IPS DF 19.7 (cell line): ENCODE data around the gene RASD2.

Experiments
- DNase-seq: peaks from one replicate; pipeline ENCODE4 v3.0.0-alpha.2; 2013; ENCODE audit warnings: low read depth, low spot score

The RASD2 gene

DNA sequence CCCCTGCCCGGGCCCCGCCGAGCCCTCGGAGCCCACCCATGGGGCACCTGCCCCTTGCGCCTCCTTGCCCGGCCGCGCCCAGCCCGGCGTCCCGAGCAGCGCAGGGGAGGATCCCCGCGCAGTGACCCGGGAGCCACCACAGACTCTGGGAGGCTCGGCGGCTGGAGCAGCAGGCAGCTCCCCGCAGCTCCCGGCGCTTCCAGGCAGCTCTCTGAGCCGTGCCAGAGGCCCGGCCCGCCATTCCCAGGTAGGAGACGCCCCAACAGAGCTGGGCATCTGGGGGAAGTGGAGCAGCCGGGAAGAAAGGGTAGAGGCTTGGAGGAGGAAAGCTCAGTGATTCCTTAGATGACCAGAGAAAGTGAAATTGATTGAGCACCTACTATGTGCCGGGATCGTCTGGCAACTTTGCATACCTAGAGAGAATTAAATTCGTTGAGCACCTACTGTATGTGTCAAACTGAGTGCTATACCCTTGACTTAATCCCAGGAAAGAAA is 670 bp downstream of the RASD2 start:
- DNase-seq, result no peak

DNA sequence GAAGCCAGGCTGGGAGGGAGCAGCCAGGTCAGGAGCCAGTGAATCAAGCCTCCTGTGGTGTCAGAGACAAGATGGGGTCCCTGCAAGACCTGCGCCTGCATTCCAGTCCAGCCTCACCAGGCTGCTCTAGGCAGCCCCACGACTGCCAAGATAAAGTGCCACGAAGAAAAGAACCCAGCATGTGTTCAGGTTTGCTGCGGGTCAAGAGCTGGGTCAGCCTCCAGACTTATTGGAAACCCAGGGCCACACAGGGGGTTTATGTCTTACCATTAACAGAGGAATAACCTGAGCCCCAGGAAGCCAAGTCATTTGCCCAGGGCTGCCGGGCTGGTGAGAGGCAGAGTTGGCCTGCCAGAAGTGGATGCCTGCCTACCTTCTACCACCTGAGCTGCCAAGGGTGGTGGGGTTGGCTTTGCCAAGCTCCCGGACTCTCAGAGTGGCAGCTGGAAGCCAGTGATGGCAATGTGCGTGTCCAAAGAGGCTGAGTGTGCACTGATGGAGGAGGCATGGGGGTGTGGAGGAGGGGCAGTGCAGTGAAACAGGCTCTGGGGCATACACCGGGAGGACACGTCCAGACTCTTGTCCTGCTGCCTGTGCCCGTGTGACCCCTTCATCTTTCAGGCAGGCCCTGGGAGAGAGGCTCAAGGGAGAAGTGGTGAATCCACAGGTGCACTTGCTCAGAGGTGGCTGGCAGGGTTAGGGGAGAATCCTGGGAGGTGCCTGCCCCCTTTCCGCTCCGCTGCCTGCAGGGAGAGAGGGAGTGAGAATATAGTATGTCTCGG is 1.7 kb downstream of the RASD2 start:
- no peak for DNase-seq

DNA sequence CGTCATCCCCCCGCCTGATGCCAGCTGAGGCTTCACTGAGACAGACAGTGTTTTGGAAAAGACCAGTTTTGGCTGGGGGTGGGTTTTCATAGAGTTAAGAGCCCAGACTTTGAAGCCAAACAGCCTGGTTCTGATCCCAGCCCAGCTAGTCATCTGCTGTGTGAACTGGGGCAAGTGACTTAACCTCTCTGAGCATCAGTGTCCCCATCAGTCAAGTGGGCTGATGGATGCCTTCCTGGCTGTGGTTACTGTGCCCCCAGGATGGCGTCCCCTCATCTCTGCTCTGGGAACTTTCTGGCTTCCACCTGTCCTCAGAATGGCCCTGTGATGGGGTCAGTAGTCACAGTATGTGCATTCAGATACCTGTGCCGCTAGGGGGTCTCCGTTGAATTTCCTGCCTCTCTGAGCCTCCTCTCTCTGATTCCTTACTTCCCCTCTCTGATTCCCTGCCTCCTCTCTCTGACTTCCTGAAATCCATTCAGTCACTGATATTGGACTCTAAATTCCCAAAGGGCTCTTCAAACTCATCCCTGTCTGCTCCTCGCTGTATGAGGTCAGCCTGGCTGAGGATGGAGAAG is 2.4 kb downstream of the RASD2 start:
- no peak for DNase-seq

DNA sequence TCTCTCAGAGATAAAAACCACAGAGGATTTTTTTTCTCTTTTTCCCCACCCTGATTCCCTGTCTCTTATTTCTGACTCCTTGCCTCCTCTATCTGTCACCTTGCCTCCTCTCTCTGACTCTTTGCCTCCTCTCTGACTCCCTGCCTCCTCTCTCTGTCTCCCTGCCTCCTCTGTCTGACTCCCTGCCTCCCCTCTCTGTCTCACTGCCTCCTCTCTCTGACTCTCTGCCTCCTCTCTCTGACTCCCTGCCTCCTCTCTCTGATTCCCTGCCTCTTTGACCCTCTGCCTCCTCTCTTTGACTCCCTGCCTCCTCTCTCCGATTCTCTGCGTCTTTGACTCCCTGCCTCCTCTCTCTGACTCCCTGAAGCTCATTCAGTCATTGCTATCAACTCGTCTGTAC is 3.1 kb downstream of the RASD2 start:
- DNase-seq, result no peak

DNA sequence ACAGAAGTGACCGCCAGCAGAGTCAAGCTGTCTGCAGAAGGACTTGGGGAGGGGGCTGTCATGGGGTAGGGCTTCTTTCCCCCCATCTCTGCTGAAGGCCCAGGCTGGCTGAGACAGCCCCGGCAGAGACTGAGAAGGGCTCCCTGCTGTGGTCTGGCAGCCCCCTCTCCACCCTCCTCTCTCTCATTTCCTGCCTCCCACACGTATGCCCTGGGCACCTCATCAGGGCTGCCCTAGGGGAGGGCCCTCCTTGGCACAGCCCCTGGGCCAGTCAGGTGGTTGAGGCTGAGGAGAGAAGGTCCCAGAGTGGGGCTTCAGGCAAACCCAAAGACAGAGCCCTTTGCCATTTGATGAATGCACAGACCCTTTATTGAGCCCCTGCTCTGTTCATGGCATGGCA is 3.6 kb downstream of the RASD2 start:
- no peak for DNase-seq

DNA sequence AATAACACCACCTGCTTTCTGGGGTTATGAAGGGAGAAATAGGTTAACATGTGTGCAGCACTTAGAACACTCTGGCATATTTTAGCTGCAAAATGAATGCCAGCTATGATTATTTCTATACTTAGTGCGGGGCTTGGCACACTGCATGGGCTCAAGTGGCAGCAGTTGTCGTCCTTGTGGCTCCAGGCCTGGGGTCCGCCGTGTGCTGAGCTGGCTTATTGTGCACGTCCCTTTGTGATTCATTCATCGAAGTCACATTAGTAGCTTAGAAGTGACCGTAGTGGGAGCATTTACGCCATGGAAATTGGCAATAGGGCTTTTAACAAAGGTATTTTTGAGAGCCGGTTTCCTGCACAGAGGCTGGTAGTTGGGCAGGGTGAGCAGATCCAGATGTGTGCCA is 4.2 kb downstream of the RASD2 start:
- DNase-seq, result no peak

DNA sequence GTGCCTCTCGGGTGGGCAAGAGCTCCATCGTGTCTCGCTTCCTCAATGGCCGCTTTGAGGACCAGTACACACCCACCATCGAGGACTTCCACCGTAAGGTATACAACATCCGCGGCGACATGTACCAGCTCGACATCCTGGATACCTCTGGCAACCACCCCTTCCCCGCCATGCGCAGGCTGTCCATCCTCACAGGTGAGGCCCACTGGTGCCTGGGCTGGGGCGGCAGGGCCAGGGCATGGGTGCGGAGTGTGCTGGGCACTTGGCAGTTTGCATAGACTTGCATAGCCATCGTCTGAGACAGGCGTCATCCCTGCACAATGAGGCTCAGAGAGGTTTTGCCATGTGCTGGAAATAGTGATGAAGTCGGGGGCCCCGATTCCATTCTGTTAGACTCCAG is 6.3 kb downstream of the RASD2 start:
- no peak for DNase-seq

DNA sequence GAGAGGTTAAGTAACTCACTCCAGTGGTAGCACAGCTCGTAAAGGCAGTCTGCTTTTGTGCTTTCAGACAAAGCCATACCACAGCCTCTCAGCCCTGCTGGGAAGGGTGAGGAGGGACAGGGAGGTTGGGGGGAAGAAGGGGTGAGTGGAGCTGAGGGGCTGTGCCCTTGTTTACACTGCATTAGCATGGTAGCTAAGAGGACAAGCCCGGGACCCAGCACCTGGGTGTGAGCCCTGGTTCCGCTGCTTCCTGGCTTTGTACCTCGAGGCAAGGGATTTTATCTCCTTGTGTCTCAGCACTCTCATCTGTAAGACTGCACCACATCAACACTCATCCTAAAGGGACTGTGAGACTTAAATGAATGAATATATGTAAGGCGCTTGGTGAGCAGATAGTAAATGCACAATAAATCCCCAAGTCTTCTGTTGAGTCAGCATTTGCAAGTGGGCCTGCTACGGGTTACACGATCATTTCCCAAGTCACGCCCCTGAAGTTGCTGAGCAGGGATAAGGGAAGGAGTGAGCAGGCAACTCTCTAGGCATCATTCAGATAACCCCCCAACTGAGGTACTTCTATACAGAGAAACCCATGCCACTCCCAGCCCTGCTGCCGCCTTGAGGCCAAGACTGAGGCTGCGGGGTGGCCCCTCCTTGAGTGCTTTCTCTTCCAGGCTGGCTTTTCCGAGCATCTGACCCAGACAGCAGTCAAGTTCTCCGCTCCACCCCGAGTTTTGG is 7.5 kb downstream of the RASD2 start:
- no peak for DNase-seq

DNA sequence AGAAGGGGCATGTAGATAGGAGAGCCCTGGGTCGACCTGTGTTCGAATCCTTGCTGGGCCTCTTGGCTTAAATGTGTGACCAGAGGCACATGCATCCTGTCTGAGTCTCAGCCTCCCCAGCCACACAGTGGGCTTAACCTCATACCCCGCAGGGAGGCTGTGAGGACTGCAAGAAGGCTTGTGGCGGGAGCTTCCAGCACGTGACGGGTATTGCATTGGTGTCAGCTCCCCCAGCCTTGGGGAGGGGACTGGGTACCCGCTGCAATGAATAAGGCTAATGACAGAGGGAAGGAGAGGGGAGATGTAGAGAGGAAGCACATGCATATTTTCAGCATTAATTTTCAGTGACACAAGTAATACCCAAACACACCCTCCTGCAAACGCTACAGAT is 8.1 kb downstream of the RASD2 start:
- no peak for DNase-seq

DNA sequence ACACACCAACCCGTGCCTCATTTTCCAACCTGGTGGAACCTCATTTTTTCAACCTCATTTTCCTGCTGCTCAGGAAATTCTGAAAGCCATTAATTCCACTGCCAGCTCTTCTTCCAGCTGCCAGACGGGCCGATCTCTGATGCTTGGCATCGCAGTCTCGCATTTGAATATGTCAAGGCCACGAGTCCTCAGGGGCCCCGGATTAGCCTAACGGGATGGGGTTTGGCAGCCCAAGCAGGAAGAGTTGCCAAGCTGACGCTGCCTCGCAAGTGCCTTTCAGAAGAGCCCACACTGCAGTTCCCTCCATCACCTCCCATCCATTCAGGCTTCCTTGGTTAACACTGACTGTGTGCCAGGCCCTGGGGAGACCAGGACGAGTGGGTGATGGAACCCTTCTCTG is 8.7 kb downstream of the RASD2 start:
- no peak for DNase-seq

DNA sequence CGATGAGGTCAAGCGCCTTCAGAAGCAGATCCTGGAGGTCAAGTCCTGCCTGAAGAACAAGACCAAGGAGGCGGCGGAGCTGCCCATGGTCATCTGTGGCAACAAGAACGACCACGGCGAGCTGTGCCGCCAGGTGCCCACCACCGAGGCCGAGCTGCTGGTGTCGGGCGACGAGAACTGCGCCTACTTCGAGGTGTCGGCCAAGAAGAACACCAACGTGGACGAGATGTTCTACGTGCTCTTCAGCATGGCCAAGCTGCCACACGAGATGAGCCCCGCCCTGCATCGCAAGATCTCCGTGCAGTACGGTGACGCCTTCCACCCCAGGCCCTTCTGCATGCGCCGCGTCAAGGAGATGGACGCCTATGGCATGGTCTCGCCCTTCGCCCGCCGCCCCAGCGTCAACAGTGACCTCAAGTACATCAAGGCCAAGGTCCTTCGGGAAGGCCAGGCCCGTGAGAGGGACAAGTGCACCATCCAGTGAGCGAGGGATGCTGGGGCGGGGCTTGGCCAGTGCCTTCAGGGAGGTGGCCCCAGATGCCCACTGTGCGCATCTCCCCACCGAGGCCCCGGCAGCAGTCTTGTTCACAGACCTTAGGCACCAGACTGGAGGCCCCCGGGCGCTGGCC is 11.0 kb downstream of the RASD2 start:
- no peak for DNase-seq

DNA sequence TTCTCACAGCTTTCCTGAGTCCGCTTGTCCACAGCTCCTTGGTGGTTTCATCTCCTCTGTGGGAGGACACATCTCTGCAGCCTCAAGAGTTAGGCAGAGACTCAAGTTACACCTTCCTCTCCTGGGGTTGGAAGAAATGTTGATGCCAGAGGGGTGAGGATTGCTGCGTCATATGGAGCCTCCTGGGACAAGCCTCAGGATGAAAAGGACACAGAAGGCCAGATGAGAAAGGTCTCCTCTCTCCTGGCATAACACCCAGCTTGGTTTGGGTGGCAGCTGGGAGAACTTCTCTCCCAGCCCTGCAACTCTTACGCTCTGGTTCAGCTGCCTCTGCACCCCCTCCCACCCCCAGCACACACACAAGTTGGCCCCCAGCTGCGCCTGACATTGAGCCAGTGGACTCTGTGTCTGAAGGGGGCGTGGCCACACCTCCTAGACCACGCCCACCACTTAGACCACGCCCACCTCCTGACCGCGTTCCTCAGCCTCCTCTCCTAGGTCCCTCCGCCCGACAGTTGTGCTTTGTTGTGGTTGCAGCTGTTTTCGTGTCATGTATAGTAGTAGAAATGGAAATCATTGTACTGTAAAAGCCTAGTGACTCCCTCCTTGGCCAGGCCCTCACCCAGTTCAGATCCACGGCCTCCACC is 11.7 kb downstream of the RASD2 start:
- DNase-seq, result no peak

DNA sequence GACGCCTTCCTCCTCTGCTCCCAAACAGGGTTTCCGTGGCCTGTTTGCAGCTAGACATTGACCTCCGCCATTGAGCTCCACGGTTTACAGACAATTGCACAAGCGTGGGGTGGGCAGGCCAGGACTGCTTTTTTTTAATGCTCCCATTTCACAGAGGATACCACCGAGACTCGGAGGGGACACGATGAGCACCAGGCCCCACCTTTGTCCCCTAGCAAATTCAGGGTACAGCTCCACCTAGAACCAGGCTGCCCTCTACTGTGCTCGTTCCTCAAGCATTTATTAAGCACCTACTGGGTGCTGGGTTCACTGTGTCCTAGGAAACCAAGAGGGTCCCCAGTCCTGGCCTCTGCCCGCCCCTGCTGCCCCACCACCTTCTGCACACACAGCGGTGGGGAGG is 12.2 kb downstream of the RASD2 start:
- no peak for DNase-seq

DNA sequence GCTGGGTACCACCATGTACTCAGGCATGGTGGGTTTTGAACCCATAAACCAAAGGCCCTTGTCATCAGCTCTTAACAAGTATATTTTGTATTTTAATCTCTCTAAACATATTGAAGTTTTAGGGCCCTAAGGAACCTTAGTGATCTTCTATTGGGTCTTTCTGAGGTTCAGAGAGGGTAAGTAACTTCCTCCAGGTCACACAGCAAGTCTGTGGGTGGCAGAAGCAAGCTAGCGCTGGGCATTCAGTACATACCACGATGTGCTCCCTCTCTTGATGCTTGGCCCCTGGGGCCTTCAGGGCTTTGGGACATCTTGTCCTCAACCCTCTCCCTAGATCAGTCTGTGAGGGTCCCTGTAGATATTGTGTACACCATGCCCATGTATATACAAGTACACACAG is 12.7 kb downstream of the RASD2 start:
- no peak for DNase-seq

DNA sequence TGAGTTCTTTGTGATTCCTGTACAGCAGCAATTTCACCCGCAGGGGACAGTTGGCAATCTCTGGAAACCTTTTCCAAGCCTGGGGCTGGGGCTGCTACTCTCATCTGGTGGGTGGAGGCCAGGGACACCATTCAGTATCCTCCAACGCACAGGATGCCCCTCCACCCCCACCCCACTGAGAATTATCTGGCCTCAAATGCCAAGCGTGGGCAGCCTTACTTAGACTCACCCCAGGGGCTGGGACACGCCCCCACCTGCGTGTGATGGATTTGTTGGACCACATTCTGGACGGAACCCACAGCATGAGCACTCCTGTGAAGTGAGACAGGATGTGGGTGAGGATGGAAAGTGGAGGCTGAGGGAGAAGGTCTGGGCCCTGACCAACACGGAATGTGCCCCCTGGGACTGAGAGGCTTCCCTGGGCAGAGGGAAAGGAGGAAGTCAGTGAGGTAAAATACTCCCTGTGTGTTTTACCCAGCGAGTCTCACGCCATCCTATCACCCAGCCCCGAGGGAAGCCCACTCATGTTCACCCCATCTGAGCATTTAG is 13.7 kb downstream of the RASD2 start:
- DNase-seq, result no peak

DNA sequence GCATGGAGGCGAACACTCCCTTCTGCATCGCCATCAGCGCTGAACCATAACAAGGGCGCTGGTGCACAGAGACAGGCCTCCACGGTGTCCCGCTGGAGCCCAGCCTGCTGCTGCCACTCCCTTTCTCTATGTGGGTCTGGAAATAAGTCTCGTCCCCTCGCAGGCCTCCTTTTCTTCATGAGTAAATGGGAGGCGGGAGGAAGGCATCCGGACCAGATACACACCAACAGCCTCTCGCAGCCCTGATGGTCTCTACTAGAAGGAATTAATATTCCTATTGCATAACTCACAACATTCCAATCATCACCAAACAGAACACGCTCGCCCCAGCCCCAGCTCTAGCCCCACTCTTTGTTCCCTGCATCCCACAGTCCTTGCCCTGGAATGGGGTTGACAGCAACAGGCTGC is 14.9 kb downstream of the RASD2 start:
- no peak for DNase-seq

DNA sequence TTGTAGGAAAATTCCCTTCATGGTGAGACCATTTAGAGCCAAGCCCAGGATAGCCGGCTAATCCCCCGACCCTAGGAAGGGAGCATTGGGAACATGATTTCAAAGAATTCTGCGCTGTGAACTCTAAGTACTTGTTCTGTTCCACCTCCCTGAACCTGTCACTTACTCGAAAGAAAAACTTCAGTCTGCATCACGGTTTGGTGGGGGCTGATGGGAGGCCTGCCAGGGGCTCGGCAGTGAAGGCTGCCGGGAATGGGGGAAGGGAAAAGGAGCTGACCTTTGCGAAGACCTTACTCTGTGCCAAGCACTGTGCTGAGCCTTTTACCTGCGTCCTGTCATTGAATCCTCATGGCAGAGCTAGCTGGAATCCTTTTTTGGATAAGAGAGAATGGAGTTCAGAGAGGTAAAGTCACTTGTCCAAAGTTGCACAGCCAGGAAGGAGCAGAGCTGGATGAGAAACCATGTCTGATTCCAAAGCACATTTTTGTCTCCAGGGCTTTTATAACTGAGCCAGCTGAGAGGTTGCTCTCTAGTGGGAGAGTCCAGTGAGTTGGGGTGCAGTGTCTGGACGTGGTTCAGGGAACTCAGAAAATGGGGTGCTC is 15.4 kb downstream of the RASD2 start:
- no peak for DNase-seq

DNA sequence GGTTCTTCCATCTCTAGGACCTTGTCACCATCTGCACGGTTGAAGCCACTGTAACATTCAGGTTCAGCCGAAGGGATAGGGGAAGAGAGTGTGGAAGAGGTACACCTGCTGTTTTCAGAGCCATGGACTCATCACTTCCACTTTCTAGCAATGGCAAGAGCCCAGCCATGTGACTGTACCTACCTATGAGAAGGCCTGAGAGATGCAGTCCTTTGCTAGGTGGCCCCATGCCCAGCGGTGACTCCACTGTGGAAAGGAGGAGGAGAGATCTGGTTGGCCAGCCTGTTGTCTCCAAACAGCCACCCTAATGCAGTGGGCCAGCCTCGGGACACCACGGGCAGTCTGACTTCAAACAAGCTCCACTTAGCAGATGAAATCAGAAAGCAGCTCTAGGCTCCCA is 16.0 kb downstream of the RASD2 start:
- DNase-seq, result no peak

DNA sequence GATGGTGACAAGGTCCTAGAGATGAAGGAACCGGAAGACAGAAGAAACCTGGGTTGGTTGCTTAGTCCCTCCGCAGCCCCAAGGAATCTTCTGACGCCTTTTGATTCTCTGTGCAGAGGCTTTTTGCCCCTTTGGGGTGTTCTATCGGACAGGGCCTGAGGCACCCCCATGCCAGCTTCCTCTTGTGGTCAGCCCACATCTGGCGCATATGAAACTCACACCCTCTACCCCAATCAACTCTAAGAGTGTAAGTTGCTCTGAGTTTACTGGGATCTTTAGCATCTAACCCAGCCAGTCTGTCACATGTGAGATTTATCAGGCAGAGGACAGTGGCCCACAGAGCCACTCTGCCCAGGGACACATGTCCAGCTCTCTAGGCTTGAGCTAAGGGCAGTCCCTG is 17.4 kb downstream of the RASD2 start:
- DNase-seq, result no peak

DNA sequence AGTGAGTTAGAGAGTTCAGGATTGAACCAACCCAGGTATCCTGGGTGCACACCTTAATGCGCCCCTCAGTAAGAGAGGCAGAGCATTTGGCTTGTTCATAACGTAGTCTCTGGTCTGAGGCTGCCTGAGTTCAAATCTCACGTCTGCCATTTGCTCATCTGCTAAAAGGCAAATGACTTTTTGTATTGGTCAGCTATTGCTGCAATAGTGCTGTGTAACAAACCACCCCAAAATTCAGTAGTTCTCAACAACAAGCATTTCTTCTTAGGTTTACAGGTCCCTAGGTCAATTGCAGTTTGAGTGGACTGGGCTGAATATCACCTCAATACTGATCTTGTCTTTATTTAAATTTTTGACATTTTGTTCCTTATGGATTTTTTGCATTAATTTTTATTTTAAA is 18.1 kb downstream of the RASD2 start:
- DNase-seq, result no peak

DNA sequence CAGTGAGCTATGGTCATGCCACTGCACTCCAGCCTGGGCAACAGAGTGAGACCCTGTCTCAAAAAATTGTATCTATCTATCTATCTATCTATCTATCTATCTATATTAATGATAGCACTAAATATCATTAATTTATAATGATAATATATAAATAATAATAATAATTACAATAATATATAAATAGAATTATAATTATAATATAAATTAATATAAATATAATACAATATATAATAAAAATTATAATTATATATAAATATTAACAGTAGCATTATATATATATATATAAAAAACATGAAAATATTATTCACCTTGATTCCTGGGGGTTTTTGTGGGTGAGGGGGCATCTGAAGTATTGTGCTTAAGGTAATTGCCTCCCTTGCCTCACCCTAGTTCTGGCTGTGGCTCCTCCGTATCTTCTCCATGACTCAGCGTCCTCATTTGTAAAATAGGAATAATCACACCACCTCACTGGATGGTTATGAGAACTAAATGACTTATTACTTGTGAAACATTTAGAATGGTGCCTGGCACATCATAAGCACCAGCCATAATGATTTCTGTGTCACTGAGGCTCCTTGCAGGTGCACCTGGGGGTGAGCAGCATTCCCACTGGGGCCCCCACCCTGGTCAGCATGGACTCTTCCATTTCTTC is 18.8 kb downstream of the RASD2 start:
- no peak for DNase-seq
